ENCODE data around the gene C3orf18.
A peak's percentile ranks its signal among the peaks of the same experiment; 100 is the strongest.

C3orf18 gene

GRCh38 chr3:50551054-50551659 is 16.4 kb downstream of the C3orf18 start:
- ATAC-seq (no peak), DNase-seq (no peak)

DNA sequence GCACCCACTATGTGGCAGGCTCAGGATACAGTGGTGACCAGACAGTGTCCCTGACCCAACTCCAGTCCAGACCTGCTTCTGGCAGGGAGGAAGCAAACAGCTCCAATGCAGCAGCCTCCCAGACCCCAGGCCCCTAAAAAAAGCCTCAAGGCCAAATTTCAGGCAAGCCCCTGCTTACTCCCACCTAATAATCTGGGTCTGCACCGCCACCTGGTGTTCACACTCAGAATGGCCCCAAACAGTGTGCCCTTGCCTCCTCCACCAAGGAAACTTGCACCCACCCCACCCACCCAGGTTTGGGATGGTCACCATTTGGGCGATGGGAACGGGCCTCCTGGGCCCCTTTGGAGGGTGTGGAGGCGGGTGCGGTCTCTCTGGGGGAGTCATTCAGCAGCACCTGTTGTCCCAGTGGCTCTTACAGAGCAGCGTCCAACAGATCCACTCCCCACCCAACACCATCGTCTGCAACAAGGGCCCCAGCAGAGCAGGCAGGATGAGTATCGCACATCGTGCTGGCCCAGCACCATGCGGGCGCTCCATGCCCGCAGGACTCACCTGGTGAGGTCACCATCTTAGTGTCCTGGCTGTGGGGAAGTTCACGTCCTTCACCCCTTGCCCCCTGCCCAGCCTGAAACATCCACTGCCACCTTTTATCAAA is 17.3 kb downstream of the C3orf18 start:
- DNase-seq (peak; percentile 80), ATAC-seq (no peak)

DNA sequence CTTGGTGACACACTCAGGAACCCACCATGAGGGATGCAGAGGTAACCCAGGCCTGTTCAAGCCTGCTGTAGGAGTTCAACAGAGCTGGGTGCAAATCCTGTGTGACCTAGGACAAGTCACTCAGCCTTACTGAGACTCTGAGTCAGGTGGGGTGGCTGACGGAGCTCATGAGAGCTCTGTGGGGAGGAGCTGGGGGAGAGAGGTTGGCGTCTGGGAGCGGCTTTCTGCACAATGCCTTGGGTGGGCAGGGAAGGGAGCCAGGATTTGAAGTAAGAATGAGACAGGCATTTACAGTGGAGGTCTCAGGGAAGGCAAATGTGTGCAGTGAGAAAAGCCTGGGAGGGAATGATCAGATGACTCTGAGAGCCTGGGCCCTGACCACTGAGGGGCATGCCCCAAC is 18.3 kb downstream of the C3orf18 start:
- ATAC-seq (no peak), DNase-seq (no peak)

DNA sequence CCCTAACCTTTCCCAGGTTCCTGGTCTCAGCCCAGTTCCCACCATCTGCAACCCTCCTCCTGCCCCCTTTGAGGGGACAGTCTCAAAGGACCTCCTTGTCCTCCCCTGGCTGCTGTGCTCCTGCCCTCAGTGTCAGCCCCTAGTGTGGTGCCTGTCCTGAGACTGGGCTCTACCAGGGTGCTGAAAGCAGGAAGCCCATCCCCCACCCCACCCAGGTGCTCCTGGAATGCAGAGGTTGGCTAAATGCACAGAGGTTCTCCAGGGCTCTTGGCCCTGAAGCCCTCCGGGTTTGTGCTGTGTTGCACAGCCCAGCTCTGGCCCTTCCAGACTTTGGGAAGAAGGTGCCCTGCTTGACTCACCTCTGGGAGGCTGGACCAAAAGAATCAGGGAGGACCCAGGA is 21.8 kb downstream of the C3orf18 start:
- ATAC-seq (no peak), DNase-seq (no peak)

GRCh38 chr3:50542177-50543034 is 25.1 kb downstream of the C3orf18 start:
- no peak for ATAC-seq
- DNase-seq = peak; percentile 67

- DNase-seq (no peak), ATAC-seq (no peak)
These were observed 27.9 kb downstream of the C3orf18 start for GRCh38 chr3:50539356-50540286.

DNA sequence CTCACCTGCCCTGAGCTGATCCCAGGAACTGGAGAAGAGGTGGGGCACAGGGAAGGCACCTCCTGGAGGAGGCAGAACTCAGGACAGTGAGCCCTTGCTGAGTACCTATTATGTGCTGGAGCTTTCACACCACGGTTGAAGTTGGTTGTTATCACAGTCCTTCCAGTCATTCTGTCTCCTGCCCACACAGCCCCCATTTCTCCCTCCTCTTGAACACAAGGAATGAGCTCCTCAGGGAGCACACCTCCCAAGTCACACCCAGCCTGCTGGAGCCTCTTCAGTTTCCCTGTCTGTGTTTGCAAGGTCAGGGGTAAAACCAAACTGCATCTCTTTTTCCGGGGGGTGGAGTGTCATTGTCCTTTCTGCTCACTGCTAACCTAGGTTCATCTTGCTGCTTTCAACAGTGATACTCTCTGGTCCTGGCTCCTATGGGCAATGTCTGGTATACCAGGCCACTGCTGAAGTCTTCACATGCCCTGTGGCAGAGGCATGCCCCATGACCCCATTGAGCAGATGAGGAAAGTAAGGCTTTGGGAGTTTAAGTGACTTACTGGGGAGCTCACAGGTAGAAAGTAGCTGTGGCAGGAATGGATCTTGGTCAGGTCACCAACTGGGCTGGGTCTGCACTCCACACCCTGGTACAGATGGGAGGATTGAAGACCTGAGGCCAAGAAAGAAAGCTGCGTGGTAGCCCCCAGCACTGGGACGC is 30.0 kb downstream of the C3orf18 start:
- no peak for ATAC-seq
- DNase-seq = no peak

GRCh38 chr3:50536471-50537180 is 30.9 kb downstream of the C3orf18 start:
- DNase-seq (no peak), ATAC-seq (no peak)

GRCh38 chr3:50534681-50535330 is 32.7 kb downstream of the C3orf18 start:
- DNase-seq (no peak), ATAC-seq (no peak)

- ATAC-seq (no peak), DNase-seq (no peak)
These were observed 33.6 kb downstream of the C3orf18 start for GRCh38 chr3:50533807-50534461.

- ATAC-seq = no peak
These were observed 34.2 kb downstream of the C3orf18 start for GRCh38 chr3:50533316-50533715.

GRCh38 chr3:50532062-50532705 is 35.4 kb downstream of the C3orf18 start:
- ATAC-seq = no peak
- no peak for DNase-seq

More at GRCh38 chr3:50533316-50533715, 34.2 kb downstream of the C3orf18 start:
- DNase-seq = no peak

DNA sequence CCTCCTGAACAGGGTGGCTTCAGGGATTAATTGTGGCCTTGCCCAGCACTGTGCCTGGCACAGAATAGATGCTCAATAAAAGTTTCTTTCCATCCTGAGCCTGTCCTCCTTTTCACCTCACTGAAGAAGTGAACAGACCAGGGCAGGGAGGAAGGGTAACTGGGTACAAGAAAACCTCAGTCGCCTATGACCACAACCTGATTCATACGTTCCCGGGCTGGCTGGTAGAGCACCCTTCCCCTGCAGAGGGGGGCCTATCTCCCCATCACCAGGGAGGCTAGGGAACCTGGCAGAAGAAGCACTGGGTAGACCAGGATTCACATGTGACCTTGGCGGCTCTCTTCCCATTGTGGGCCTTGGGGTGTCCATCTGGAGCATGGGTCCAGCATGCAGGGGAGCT is 36.3 kb downstream of the C3orf18 start:
- ATAC-seq (peak; percentile 60), DNase-seq (no peak)

DNA sequence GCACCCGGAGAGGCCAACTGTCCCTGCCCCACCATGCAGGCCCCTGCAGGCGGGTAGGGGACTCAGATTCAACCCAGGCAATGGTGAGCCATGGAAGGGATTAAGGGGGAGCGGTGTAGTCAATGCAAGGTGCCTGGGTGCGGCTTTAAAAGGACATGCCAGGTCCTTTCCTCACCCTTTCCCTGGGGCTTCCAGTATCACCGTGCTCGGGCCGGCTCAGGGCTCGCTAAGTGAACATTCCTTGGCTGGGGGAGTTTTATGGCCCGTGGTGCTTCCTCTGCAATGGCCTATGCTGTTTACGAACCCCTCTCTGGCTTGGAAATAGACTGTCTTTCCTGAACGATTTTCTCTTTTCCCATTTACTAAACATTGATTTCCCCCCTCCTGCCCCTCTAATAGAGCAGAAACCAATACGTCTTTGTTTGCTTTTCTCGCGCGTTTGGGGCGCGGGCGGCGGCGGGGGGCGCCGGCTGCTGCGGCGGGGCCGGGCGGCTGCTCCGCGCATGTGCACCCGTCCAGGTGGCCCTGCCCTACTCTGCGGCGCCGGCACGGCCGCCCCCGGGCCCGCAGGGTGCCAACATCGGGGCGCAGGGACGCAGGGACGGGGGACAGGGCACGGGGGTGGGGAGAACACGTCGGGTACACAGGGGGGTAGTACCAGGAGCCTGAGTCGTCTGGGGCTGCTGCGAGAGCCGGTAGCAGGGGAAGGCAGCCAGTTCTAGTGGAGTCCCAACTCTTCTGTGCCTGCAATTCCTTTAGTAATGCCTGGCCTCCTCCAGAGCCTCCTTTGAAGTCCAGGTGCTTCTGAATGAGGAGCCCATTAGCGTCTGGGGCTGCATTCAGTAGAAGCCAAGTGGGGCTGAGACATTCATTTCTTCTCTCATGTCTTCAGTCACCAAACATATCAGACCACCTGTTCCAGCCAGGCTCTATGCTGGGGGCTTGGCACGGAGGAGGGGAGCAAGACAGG is 37.3 kb downstream of the C3orf18 start:
- DNase-seq (no peak), ATAC-seq (no peak)

DNA sequence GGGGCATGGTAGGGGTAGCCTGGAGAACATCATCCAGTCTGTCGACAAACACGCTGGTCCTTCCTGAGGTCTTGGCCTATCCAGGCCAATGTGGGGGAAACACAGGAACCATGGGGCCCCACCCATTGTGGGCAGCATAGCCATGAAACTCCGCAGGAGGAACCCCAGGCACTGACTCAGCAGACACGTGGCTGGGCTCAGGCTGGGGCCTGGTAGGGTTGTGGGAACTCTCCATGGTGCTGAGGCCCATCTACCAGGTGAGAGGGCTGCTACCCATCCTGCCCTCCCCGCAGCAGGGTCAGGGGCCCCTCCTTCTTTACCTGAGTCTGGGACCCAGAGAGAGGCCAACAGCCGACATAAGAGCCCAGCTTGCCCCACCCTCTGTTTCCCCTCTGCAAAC is 41.6 kb downstream of the C3orf18 start:
- ATAC-seq (peak; percentile 90), DNase-seq (peak; percentile 83)

- no peak for DNase-seq
These were observed 42.2 kb downstream of the C3orf18 start for GRCh38 chr3:50525191-50525910.

DNA sequence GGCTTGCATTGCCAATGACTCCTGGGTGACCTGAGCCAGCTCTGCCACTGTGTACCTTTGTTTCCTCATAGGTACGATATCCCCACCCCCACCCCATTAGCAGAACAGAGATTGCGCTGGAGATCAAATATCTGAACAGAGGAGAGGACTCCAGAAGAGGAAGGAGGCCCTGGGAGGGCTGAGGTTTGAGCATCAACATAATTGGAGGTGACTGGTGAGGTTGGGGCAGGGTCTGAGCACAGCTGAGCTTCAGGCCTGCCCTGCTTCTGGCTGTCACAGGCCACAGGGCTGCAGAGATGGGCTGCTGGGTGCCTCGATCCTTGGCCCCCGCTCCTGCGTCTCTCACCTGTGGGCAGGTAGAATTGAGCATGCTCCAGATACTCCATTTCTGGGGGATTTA is 42.8 kb downstream of the C3orf18 start:
- DNase-seq (no peak), ATAC-seq (no peak)

More at GRCh38 chr3:50525191-50525910, 42.2 kb downstream of the C3orf18 start:
- ATAC-seq = no peak

Measured in stimulated activated naive CD8-positive, alpha-beta T cell treated with anti-CD3 and anti-CD28 coated beads, Interleukin-15, Interleukin-2, amounts not matched to agents 100 U/mL and 50 U/mL, for 24 hours (primary cell).